HG03575 (cell line): Measurements from ENCODE around the gene CAST.

Experiments used
- ATAC-seq: cut with Tn5 transposase; IDR thresholded peaks from one replicate; pipeline ENCODE4 v1.9.1; 2021; ENCODE audit not compliant: unreplicated experiment, insufficient number of reproducible peaks, low FRiP score; ENCODE audit errors: extremely low read depth

The CAST gene

GRCh38 chr5:96640696-96641095, 21.5 kb upstream of the CAST start:
- ATAC-seq: no peak

DNA sequence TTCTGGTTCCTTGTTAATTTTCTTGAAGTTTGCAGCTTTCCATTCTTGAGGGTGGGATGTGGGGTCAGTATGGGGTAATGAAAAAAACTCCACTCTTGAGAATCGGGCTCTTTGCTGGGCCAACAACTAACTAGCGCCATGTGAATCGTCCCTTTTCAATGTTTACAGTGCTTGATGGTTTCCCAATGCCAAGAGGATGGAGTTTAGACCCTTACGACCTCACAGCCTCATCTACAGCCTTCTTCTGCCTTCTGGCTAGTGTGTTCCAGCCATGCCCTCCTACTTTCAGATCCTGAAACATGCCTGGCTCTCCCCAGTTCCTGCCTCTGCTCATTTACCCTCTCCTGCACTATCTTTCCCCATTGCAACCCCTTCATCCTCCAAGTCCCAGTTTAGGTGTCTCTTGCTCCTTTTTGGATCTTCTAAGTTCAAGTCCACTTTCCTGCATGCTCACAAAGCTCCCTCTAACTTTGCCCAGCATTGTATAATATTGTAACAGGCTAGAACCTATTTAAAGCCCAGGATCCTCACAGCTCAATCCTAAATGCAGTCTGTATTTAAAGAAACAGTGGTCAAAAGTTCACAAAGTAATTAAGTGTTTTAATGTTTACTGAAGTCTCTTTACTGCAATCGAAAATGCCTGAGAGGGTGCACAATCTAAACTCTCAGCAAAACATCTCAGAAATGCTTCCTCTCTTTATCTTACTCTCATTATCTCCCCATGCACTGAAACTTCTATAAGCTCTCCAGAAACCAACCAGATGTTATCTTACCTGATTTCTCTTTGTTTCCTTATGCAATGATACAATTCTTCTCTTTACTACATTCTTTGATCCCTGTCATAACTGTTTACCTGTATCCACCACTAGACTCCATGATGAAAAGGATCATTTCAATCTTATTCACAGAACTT, 20.6 kb upstream of the CAST start:
- no peak for ATAC-seq

DNA sequence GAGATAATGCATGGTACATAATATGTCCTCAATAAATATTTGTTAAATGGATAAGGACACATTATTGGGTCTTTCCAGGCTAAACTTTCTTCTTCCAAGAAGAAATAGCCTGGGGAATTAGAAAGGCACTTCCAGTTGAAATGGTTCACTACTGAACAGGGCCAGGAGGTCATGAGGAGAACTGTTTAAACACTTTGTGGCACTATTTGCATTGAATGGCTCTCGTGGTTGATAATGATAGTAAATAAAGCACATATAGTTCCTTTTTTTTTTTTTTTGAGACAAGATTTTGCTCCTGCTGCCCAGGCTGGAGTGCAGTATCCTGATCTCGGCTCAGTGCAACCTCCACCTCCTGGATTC, 19.9 kb upstream of the CAST start:
- no peak for ATAC-seq

- no peak for ATAC-seq
Observed at GRCh38 chr5:96645091-96645490, 17.1 kb upstream of the CAST start.

GRCh38 chr5:96648023-96648422, 14.2 kb upstream of the CAST start:
- peak; percentile 78 for ATAC-seq

- ATAC-seq: no peak
Observed at GRCh38 chr5:96648593-96648992, 13.6 kb upstream of the CAST start.

GRCh38 chr5:96649251-96649662, 12.9 kb upstream of the CAST start:
- no peak for ATAC-seq

GRCh38 chr5:96649681-96650540, 12.3 kb upstream of the CAST start:
- ATAC-seq: no peak

GRCh38 chr5:96651047-96651446, 11.1 kb upstream of the CAST start:
- no peak for ATAC-seq

- ATAC-seq: no peak
Observed at GRCh38 chr5:96651948-96652753, 10.0 kb upstream of the CAST start.

DNA sequence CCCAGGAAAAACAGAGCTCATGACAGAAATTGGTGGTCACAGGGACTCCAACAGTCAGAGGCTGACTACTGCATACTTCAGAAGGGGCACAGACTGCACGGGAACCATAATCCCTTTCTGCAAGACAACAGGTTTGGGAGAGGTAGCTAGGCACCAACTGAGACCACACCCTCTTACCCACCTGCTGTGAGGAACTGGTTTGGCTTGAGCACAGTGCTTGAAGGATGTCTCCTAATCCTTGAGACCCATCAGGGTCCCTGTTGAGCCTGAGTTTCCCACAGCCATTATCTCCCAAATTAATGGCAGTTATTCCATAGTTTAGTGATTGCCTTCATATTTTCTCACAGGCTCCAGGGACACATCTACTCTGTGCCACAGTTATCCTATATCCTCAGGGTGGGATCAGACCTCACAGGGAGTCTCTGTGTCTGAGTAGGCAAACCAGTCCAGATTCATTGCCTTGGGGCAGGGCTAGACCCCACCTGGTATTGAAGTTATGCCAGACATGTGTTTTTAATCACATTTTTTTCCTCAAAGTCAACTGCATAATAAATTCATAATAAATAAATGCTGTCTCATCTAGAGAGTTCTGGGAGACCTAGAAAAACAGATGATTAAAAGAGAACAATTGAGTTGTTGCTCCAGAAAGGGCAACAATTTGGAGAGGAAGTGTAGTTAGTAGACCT, 9.3 kb upstream of the CAST start:
- no peak for ATAC-seq

DNA sequence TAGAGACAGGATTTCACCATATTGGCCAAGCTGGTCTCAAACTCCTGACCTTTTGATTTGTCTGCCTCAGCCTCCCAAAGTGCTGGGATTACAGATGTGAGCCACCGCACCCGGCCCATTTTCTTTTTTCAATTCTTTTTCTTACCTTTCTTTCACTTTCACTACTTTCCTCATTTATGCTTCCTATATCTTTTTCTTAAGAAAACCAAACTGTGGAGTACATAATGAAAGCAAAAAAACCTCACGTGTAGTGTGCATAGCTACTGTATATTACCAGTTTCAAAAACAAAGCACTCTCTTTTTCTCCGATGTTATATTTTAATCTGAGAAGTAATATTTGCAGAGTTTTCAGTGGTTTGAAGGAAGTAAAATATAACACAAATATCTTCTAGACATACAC, 8.0 kb upstream of the CAST start:
- ATAC-seq: no peak

DNA sequence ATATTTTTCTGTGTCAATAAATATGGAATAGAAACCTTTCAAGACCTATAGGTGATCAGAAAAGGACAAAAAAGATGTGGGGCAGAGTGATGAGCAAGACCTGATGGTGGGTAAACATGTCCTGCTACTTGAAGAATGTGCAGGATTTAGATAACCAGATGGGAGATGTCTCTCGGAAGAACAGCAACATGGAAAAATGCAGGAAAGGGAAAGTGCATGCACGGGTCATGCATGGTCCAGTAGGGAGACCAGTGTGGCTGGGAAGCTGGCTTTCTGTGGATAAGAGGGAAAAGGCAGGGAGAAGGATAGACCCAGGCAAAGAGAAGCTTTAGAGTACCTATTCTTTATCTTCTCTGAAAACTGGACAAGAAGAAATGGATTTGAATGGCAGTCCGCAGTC, 7.1 kb upstream of the CAST start:
- no peak for ATAC-seq

- no peak for ATAC-seq
Observed at GRCh38 chr5:96655506-96655905, 6.7 kb upstream of the CAST start.

GRCh38 chr5:96657068-96657467, 5.1 kb upstream of the CAST start:
- ATAC-seq: peak; percentile 67

DNA sequence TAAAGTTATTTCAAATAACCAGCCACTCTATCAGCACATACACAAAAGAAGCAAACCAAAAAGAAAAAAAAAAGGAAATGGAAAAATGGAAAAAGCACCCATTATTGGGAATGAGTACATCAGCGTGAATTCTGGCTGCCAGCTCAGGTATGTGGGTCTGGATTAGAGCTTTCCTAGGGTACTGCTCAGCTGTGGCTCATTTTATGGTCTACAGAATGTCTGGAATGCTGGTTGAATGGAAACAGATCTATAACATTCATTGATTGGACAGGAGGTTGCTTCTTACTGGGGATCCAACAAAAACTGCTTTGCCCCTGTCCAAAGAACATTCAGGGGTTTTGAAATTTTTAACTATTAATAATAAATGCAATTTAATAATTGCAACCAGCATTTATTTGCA, 3.9 kb upstream of the CAST start:
- ATAC-seq: no peak

- no peak for ATAC-seq
Observed at GRCh38 chr5:96659170-96659569, 3.0 kb upstream of the CAST start.

DNA sequence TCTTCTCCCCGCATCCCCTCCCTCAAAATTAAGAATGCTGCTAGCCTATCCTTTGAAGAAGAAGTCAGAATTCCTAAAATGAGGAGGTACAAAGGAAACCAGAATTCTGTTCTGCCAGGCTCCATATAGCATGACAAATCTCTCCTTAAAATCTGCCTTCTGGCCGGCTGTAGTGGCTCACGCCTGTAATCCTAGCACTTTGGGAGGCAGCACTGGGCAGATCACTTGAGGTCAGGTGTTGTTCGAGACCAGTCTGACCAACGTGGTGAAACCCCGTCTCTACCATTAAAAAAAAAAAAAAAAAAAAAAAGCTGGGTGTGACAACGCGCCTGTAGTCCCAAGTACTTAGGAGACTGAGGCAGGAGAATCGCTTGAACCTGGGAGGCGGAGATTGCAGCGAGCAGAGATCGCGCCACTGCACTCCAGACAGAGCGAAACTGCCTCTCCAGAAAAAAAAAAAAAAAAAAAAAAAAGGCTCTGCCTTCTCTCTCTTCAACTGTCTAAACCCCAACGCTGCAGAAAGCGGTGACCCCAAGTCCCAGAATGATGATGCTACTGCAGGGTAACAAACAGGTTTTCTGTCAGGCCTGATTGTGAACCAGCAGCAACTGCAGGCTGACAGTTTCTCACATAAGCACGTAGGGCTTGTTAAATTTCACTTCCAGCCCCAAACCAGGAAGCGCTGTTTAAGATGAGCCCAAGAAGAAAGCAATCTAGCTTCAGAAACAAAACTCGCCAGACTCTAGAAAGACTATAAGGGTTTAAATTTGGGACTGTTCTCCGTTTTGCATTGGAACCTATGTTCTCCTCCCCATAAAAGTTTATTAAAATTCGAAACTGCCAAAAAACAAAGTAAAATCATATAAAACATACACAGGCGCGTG, 963 bp upstream of the CAST start:
- no peak for ATAC-seq
